Mesendoderm (in vitro differentiated cells): Measurements from ENCODE around the gene GRM8.

Experiments
- DNase-seq: peaks from one replicate; pipeline ENCODE4 v3.0.0; 2013
- H2AK5ac ChIP-seq: 2 replicates; pipeline ENCODE4 v1.6.1; 2013; ENCODE audit warnings: low read length, inconsistent platforms
- H2BK120ac ChIP-seq: 2 replicates; pipeline ENCODE4 v1.6.1; 2013; ENCODE audit warnings: low read depth, mild to moderate bottlenecking, low read length, moderate library complexity, mixed read lengths
- H2BK15ac ChIP-seq: replicated peaks from 2 replicates; pipeline ENCODE4 v1.6.1; 2013; ENCODE audit warnings: low read depth, mild to moderate bottlenecking, moderate library complexity
- H2BK5ac ChIP-seq: 2 replicates; pipeline ENCODE4 v1.6.1; 2013; ENCODE audit warnings: low read length, inconsistent platforms
- H3K18ac ChIP-seq: 2 replicates; pipeline ENCODE4 v1.6.1; 2013; ENCODE audit warnings: mild to moderate bottlenecking, low read length, mixed read lengths
- H3K23ac ChIP-seq: one replicate; pipeline ENCODE4 v1.6.1; 2013; ENCODE audit warnings: low read length
- H3K27ac ChIP-seq: 2 replicates; pipeline ENCODE4 v1.5.1; 2013; ENCODE audit warnings: low read depth, mild to moderate bottlenecking, inconsistent platforms, low read length, moderate library complexity
- H3K27me3 ChIP-seq: 2 replicates; pipeline ENCODE4 v1.6.1; 2013; ENCODE audit warnings: low read length, control low read depth, mild to moderate bottlenecking, inconsistent platforms; ENCODE audit not compliant: insufficient read depth, poor library complexity
- H3K36me3 ChIP-seq: 2 replicates; pipeline ENCODE4 v1.6.1; 2013; ENCODE audit warnings: low read length, inconsistent platforms; ENCODE audit not compliant: control insufficient read depth, insufficient read depth
- H3K4ac ChIP-seq: one replicate; pipeline ENCODE4 v1.6.1; 2013; ENCODE audit warnings: low read depth, mild to moderate bottlenecking, low read length, moderate library complexity
- H3K4me1 ChIP-seq: 2 replicates; pipeline ENCODE4 v1.6.1; 2013; ENCODE audit warnings: low read depth, low read length, inconsistent platforms; ENCODE audit not compliant: control insufficient read depth
- H3K4me2 ChIP-seq: 2 replicates; pipeline ENCODE4 v1.6.1; 2013; ENCODE audit warnings: low read length
- H3K4me3 ChIP-seq: 2 replicates; pipeline ENCODE4 v1.5.1; 2013; ENCODE audit warnings: mild to moderate bottlenecking, low read length
- H3K56ac ChIP-seq: one replicate; pipeline ENCODE4 v1.6.1; 2013; ENCODE audit warnings: low read length
- H3K79me1 ChIP-seq: 2 replicates; pipeline ENCODE4 v1.6.1; 2013; ENCODE audit warnings: low read length, inconsistent platforms
- H3K79me2 ChIP-seq: 2 replicates; pipeline ENCODE4 v1.6.1; 2013; ENCODE audit warnings: mild to moderate bottlenecking, low read length; ENCODE audit not compliant: control insufficient read depth, insufficient read depth
- H3K9ac ChIP-seq: 2 replicates; pipeline ENCODE4 v1.6.1; 2013; ENCODE audit warnings: low read length, inconsistent platforms
- H4K5ac ChIP-seq: one replicate; pipeline ENCODE4 v1.6.1; 2013; ENCODE audit warnings: low read length
- H4K8ac ChIP-seq: one replicate; pipeline ENCODE4 v1.6.1; 2013; ENCODE audit warnings: low read depth, mild to moderate bottlenecking, control low read depth, low read length, moderate library complexity
- WGBS: extraction: QIAGEN DNeasy Blood & Tissue Kit; methylation state at CpG from one replicate; pipeline ENCODE4 v1.1.7; 2013; ENCODE audit warnings: low lambda C conversion rate, missing lambda C conversion rate; ENCODE audit not compliant: insufficient coverage; ENCODE audit errors: extremely low coverage; 5-methylcytosine and 5-hydroxymethylcytosine counted together

The GRM8 gene

GRCh38 chr7:126411032-126411820, 841.5 kb downstream of the GRM8 start:
- Histone ChIP-seq H2BK120ac (no peak overlapping the region), H3K36me3 (no peaks in the 10 kb centered on the region), H3K18ac (no peak overlapping the region), H3K4ac (no peak overlapping the region), H3K4me3 (no peak overlapping the region), H2BK15ac (no peak overlapping the region), H4K5ac (no peak overlapping the region), H3K27ac (no peak overlapping the region), H3K79me2 (no peaks in the 10 kb centered on the region), H3K9ac (no peak overlapping the region), H3K27me3 (no peaks in the 10 kb centered on the region), H2AK5ac (no peak overlapping the region), H3K4me2 (no peak overlapping the region), H4K8ac (no peak overlapping the region), H3K79me1 (no peaks in the 10 kb centered on the region), H3K4me1 (no peaks in the 10 kb centered on the region), H3K56ac (no peak overlapping the region), H2BK5ac (no peak overlapping the region), H3K23ac (no peak overlapping the region)
- DNase-seq: no peak
- WGBS: no CpG with 5 or more reads among the region's 3 CpGs

GRCh38 chr7:126403040-126403439, 849.7 kb downstream of the GRM8 start:
- Histone ChIP-seq H3K56ac (no peak overlapping the region), H3K18ac (no peak overlapping the region), H3K23ac (no peak overlapping the region), H3K36me3 (no peaks in the 10 kb centered on the region), H4K5ac (no peak overlapping the region), H4K8ac (no peak overlapping the region), H2BK120ac (no peak overlapping the region), H2BK15ac (no peak overlapping the region), H3K79me1 (no peaks in the 10 kb centered on the region), H3K27me3 (no peaks in the 10 kb centered on the region), H2BK5ac (no peak overlapping the region), H3K9ac (no peak overlapping the region), H3K4ac (no peak overlapping the region), H3K79me2 (no peaks in the 10 kb centered on the region), H3K4me1 (no peaks in the 10 kb centered on the region), H3K4me2 (no peak overlapping the region), H2AK5ac (no peak overlapping the region), H3K4me3 (no peak overlapping the region), H3K27ac (no peak overlapping the region)
- no CpG with 5 or more reads among the region's 1 CpG for WGBS
- no peak for DNase-seq

GRCh38 chr7:126401918-126402317, 850.8 kb downstream of the GRM8 start:
- DNase-seq: no peak
- H2BK15ac ChIP-seq: no peak overlapping the region
- H2BK120ac ChIP-seq: no peak overlapping the region
- no peak overlapping the region for H3K9ac ChIP-seq
- H3K27ac ChIP-seq: no peak overlapping the region
- H3K4me1 ChIP-seq: no peaks in the 10 kb centered on the region
- no peak overlapping the region for H3K18ac ChIP-seq
- no peak overlapping the region for H4K8ac ChIP-seq
- no peaks in the 10 kb centered on the region for H3K79me1 ChIP-seq
- H3K56ac ChIP-seq: no peak overlapping the region
- no peak overlapping the region for H3K4me3 ChIP-seq
- no peak overlapping the region for H4K5ac ChIP-seq
- H3K23ac ChIP-seq: no peak overlapping the region
- H3K79me2 ChIP-seq: no peaks in the 10 kb centered on the region
- H3K36me3 ChIP-seq: no peaks in the 10 kb centered on the region
- no peak overlapping the region for H3K4ac ChIP-seq
- H2AK5ac ChIP-seq: no peak overlapping the region
- H3K4me2 ChIP-seq: no peak overlapping the region
- H3K27me3 ChIP-seq: no peaks in the 10 kb centered on the region
- no peak overlapping the region for H2BK5ac ChIP-seq

GRCh38 chr7:126398851-126399529, 853.8 kb downstream of the GRM8 start:
- H3K4me2 ChIP-seq: no peak overlapping the region
- H2AK5ac ChIP-seq: no peak overlapping the region
- no peak overlapping the region for H4K8ac ChIP-seq
- H3K79me1 ChIP-seq: no peaks in the 10 kb centered on the region
- H3K4me1 ChIP-seq: no peaks in the 10 kb centered on the region
- no peak overlapping the region for H3K18ac ChIP-seq
- H3K27me3 ChIP-seq: no peaks in the 10 kb centered on the region
- DNase-seq: no peak
- no peak overlapping the region for H4K5ac ChIP-seq
- H3K56ac ChIP-seq: no peak overlapping the region
- no peaks in the 10 kb centered on the region for H3K36me3 ChIP-seq
- H3K4ac ChIP-seq: no peak overlapping the region
- no peak overlapping the region for H3K9ac ChIP-seq
- H3K27ac ChIP-seq: no peak overlapping the region
- WGBS: no CpG with 5 or more reads among the region's 3 CpGs
- no peaks in the 10 kb centered on the region for H3K79me2 ChIP-seq
- no peak overlapping the region for H3K23ac ChIP-seq
- no peak overlapping the region for H3K4me3 ChIP-seq
- H2BK120ac ChIP-seq: no peak overlapping the region
- H2BK5ac ChIP-seq: no peak overlapping the region
- no peak overlapping the region for H2BK15ac ChIP-seq

DNA sequence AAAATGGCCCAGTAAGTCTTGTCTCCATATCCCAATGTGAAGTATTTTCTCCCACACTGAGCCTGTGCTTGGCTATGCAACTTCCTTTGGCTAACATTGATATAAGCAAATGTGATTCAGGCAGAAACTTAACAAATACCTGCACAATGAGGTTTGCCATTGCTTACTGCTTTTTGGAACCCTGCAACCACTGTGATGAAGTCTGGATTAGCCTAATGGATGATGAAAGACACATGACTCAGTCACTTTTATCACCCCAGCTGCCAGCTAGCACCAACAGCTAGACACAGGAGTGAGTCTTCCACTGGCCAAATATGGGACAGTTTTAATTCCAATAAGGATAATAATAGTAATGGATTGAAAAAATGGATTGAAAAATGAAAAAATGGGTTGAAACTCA, 854.5 kb downstream of the GRM8 start:
- Histone ChIP-seq H2AK5ac (no peak overlapping the region), H4K5ac (no peak overlapping the region), H3K4me2 (no peak overlapping the region), H2BK15ac (no peak overlapping the region), H3K23ac (no peak overlapping the region), H3K4me1 (no peaks in the 10 kb centered on the region), H2BK5ac (no peak overlapping the region), H4K8ac (no peak overlapping the region), H2BK120ac (no peak overlapping the region), H3K79me2 (no peaks in the 10 kb centered on the region), H3K27me3 (no peaks in the 10 kb centered on the region), H3K4ac (no peak overlapping the region), H3K79me1 (no peaks in the 10 kb centered on the region), H3K56ac (no peak overlapping the region), H3K27ac (no peak overlapping the region), H3K9ac (no peak overlapping the region), H3K4me3 (no peak overlapping the region), H3K18ac (no peak overlapping the region), H3K36me3 (no peaks in the 10 kb centered on the region)
- peak; percentile 1 for DNase-seq

GRCh38 chr7:126394406-126394805, 858.3 kb downstream of the GRM8 start:
- Histone ChIP-seq H3K18ac (no peak overlapping the region), H4K8ac (no peak overlapping the region), H4K5ac (no peak overlapping the region), H3K79me2 (no peaks in the 10 kb centered on the region), H3K56ac (no peak overlapping the region), H3K79me1 (no peaks in the 10 kb centered on the region), H3K4me3 (no peak overlapping the region), H3K4ac (no peak overlapping the region), H3K23ac (no peak overlapping the region), H2BK15ac (no peak overlapping the region), H3K4me1 (no peaks in the 10 kb centered on the region), H2AK5ac (no peak overlapping the region), H3K27me3 (no peaks in the 10 kb centered on the region), H3K9ac (no peak overlapping the region), H2BK5ac (no peak overlapping the region), H2BK120ac (no peak overlapping the region), H3K36me3 (no peaks in the 10 kb centered on the region), H3K27ac (no peak overlapping the region), H3K4me2 (no peak overlapping the region)
- WGBS: no CpG with 5 or more reads among the region's 7 CpGs
- no peak for DNase-seq
